ENCODE data around the gene NXNL1. TPM values are rescaled to one million over a fixed set of nuclear protein-coding genes. Genes with fewer than 3 reads are reported as not detected.

The NXNL1 gene
- total and polyA plus RNA-seq, 9 of the 15 experiments (the other 6 are each of a cell fraction or from before 2014, with no cell fraction given) = not detected

DNA sequence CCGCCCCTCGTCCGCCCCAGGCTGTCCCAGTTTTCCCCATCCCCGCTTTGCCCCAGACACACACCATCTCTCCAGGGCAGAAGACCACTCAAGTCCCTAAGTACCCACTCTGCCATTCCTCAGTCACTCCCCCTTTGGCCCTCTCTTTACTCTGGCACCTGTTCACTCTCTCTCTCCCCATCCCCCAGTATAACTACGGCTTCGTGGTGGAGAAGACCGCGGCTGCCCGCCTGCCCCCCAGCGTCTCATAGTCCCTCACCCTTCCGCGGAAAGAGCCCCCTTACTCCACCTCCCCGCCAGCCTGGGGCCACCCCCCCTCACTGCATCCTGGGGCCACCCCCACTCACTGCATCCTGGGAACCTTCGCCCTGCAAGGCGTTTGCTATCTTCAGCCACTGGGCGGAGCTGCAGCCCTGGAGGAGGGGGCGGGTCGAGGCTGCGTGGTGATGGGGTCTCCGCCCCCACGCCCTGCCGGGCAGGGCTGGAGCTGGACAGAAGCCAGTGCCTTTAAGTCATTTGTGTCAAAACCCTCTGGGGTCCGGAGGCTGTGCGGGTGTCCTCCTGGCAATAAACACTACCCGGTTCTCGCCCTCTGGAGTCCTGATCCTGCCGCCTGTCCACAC lies 35.9 kb downstream of the NXNL1 start (continued):
- TF ChIP-seq, protein P1, sequence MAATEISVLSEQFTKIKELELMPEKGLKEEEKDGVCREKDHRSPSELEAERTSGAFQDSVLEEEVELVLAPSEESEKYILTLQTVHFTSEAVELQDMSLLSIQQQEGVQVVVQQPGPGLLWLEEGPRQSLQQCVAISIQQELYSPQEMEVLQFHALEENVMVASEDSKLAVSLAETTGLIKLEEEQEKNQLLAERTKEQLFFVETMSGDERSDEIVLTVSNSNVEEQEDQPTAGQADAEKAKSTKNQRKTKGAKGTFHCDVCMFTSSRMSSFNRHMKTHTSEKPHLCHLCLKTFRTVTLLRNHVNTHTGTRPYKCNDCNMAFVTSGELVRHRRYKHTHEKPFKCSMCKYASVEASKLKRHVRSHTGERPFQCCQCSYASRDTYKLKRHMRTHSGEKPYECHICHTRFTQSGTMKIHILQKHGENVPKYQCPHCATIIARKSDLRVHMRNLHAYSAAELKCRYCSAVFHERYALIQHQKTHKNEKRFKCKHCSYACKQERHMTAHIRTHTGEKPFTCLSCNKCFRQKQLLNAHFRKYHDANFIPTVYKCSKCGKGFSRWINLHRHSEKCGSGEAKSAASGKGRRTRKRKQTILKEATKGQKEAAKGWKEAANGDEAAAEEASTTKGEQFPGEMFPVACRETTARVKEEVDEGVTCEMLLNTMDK (IDR thresholded peaks at IDR 0.05; ENCODE audit: borderline replicate concordance, insufficient read depth, low read depth, low read length, poor library complexity, severe bottlenecking) = peak; percentile 83
- TF ChIP-seq ARNT (IDR thresholded peaks at IDR 0.05) (peak in 1 of 2 experiments; percentile 39; a peak in 1 of 4 replicates), MYNN (IDR thresholded peaks at IDR 0.05) (0 out of 2 replicates have a peak, but pooled peaks have one; percentile 27), MYNN (CRISPR knock-in tag; IDR thresholded peaks at IDR 0.05) (no peak), EGR1 (conservative IDR thresholded peaks at IDR 0.05) (peak; percentile 98), SMARCA5 (IDR thresholded peaks at IDR 0.05) (no peak), RCOR1 (IDR thresholded peaks at IDR 0.05; ENCODE audit: borderline replicate concordance in 1 of 2, low read depth in 2 of 2, low read length in 2 of 2) (peak in 1 of 2 experiments; percentile 80; a peak in 2 of 4 replicates), ARID2 (IDR thresholded peaks at IDR 0.05) (0 out of 2 replicates have a peak, but pooled peaks have one; percentile 39), ZBTB7A (IDR thresholded peaks at IDR 0.05; ENCODE audit: borderline replicate concordance, control insufficient read depth, low read depth, low read length) (peak; percentile 98), NRF1 (conservative IDR thresholded peaks at IDR 0.05 in 1 of 2, IDR thresholded peaks at IDR 0.05 in 1 of 2) (peak; percentile 50 to 65), ZNF696 (CRISPR knock-in tag; conservative IDR thresholded peaks at IDR 0.05) (no peak), RBFOX2 (IDR thresholded peaks at IDR 0.05; ENCODE audit: low read depth, low read length) (peak; percentile 42; the same call in 1 of the 2 replicates), CREB1 (IDR thresholded peaks at IDR 0.05) (0 out of 2 replicates have a peak, but pooled peaks have one; percentile 22), CREB1 (CRISPR knock-in tag; IDR thresholded peaks at IDR 0.05) (no peak), KLF16 (IDR thresholded peaks at IDR 0.05) (0 out of 2 replicates have a peak, but pooled peaks have one; percentile 48), ZNF57 (CRISPR knock-in tag; IDR thresholded peaks at IDR 0.05) (no peak), ZNF764 (CRISPR knock-in tag; IDR thresholded peaks at IDR 0.05; ENCODE audit: low read depth) (no peak)
- TF ChIP-seq, protein P2, sequence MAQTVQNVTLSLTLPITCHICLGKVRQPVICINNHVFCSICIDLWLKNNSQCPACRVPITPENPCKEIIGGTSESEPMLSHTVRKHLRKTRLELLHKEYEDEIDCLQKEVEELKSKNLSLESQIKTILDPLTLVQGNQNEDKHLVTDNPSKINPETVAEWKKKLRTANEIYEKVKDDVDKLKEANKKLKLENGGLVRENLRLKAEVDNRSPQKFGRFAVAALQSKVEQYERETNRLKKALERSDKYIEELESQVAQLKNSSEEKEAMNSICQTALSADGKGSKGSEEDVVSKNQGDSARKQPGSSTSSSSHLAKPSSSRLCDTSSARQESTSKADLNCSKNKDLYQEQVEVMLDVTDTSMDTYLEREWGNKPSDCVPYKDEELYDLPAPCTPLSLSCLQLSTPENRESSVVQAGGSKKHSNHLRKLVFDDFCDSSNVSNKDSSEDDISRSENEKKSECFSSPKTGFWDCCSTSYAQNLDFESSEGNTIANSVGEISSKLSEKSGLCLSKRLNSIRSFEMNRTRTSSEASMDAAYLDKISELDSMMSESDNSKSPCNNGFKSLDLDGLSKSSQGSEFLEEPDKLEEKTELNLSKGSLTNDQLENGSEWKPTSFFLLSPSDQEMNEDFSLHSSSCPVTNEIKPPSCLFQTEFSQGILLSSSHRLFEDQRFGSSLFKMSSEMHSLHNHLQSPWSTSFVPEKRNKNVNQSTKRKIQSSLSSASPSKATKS (CRISPR knock-in tag; IDR thresholded peaks at IDR 0.05) = no peak
- TF ChIP-seq, protein P3, sequence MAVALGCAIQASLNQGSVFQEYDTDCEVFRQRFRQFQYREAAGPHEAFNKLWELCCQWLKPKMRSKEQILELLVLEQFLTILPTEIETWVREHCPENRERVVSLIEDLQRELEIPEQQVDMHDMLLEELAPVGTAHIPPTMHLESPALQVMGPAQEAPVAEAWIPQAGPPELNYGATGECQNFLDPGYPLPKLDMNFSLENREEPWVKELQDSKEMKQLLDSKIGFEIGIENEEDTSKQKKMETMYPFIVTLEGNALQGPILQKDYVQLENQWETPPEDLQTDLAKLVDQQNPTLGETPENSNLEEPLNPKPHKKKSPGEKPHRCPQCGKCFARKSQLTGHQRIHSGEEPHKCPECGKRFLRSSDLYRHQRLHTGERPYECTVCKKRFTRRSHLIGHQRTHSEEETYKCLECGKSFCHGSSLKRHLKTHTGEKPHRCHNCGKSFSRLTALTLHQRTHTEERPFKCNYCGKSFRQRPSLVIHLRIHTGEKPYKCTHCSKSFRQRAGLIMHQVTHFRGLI (CRISPR knock-in tag; IDR thresholded peaks at IDR 0.05) = no peak
- TF ChIP-seq, protein P4, sequence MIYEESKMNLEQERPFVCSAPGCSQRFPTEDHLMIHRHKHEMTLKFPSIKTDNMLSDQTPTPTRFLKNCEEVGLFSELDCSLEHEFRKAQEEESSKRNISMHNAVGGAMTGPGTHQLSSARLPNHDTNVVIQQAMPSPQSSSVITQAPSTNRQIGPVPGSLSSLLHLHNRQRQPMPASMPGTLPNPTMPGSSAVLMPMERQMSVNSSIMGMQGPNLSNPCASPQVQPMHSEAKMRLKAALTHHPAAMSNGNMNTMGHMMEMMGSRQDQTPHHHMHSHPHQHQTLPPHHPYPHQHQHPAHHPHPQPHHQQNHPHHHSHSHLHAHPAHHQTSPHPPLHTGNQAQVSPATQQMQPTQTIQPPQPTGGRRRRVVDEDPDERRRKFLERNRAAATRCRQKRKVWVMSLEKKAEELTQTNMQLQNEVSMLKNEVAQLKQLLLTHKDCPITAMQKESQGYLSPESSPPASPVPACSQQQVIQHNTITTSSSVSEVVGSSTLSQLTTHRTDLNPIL (CRISPR knock-in tag; IDR thresholded peaks at IDR 0.05) = no peak
- TF ChIP-seq, protein P5, sequence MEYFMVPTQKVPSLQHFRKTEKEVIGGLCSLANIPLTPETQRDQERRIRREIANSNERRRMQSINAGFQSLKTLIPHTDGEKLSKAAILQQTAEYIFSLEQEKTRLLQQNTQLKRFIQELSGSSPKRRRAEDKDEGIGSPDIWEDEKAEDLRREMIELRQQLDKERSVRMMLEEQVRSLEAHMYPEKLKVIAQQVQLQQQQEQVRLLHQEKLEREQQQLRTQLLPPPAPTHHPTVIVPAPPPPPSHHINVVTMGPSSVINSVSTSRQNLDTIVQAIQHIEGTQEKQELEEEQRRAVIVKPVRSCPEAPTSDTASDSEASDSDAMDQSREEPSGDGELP (CRISPR knock-in tag; IDR thresholded peaks at IDR 0.05; ENCODE audit: borderline replicate concordance) = peak; percentile 70; the same call in 1 of the 2 replicates
